Fibroblast of lung (primary cell): ENCODE results near the gene KIAA1958.

Source experiments
- EZH2 ChIP-seq: IDR thresholded peaks from 2 replicates; pipeline ENCODE4 v1.5.1; 2012; ENCODE audit warnings: low read length, control low read depth, mild to moderate bottlenecking; ENCODE audit errors: missing control alignments
- TF ChIP-seq, protein P1 (sequence below), 2 donors: IDR thresholded peaks in 1 of 2; conservative IDR thresholded peaks in 1 of 2; 1 replicate in 1 of 2; 2 replicates in 1 of 2; pipeline ENCODE4 v1.5.1; 2011 to 2012; ENCODE audit warnings: low read length in 2 of 2, control low read depth in 1 of 2, inconsistent platforms in 1 of 2, low read depth in 1 of 2, mild to moderate bottlenecking in 1 of 2

DNA sequence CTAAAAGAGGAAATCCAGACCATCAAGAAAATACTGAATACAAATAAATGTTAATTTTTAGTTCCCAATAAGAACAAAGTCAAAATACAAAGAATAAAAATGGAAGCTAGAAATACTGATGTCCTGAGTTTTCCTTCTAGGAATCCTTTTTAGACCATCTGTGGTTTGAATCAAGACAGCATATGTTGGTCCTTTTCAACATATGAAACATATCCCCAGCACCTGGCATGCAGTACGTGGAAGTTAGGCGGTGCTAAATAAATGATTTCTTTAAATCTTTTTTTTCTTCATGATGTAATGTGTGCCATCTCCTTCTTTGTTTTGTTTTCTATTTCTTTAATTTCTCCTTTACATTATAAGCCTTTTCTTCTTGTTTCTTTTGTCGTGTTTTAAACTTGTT lies 34.0 kb downstream of the KIAA1958 start:
- TF ChIP-seq, protein P1, sequence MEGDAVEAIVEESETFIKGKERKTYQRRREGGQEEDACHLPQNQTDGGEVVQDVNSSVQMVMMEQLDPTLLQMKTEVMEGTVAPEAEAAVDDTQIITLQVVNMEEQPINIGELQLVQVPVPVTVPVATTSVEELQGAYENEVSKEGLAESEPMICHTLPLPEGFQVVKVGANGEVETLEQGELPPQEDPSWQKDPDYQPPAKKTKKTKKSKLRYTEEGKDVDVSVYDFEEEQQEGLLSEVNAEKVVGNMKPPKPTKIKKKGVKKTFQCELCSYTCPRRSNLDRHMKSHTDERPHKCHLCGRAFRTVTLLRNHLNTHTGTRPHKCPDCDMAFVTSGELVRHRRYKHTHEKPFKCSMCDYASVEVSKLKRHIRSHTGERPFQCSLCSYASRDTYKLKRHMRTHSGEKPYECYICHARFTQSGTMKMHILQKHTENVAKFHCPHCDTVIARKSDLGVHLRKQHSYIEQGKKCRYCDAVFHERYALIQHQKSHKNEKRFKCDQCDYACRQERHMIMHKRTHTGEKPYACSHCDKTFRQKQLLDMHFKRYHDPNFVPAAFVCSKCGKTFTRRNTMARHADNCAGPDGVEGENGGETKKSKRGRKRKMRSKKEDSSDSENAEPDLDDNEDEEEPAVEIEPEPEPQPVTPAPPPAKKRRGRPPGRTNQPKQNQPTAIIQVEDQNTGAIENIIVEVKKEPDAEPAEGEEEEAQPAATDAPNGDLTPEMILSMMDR (conservative IDR thresholded peaks at IDR 0.05 in 1 of 2, IDR thresholded peaks at IDR 0.05 in 1 of 2; ENCODE audit: low read depth in 1 of 2, low read length in 2 of 2): no peak
- no peak for TF ChIP-seq EZH2
